Erythroblast (primary cell): ENCODE data around the gene KLC4.

Experiments used
- GATA1 ChIP-seq: IDR thresholded peaks from 2 replicates; pipeline ENCODE4 v1.6.1; 2011; ENCODE audit warnings: low read depth, mild to moderate bottlenecking, control low read depth, low read length, moderate library complexity
- POLR2A ChIP-seq: IDR thresholded peaks from 2 replicates; pipeline ENCODE4 v1.6.1; 2011; ENCODE audit warnings: mild to moderate bottlenecking, low read length

- TF ChIP-seq POLR2A (no peak), GATA1 (no peak)
Observed at GRCh38 chr6:43091020-43091419, 31.6 kb downstream of the KLC4 start.
